ENCODE measurements around the gene IP6K2.

- TF ChIP-seq CTCF (IDR thresholded peaks at IDR 0.05; ENCODE audit: low read length) (no peak), EZH2 (IDR thresholded peaks at IDR 0.05; ENCODE audit: borderline replicate concordance, low read length) (no peak)
These were observed 65.2 kb downstream of the IP6K2 start for GRCh38 chr3:48651771-48652170.
